Left cardiac atrium (tissue), 4 donors: ENCODE measurements around the gene MRPL53. TPM values are rescaled to one million over a fixed set of nuclear protein-coding genes. Genes with fewer than 3 reads are reported as not detected.
"Not testable (repeated sequence)": the region's sequence is repeated elsewhere in the genome, so short reads cannot be mapped to it uniquely, and the experiment has no call there.

Experiments
- ATAC-seq, 2 donors: fragments of 200-7000 bp; cut with Tn5 transposase; one replicate each; pipeline ENCODE4 v1.9.1; 2020; ENCODE audit warnings: mild to moderate bottlenecking in 2 of 2, moderate library complexity in 2 of 2
- DNase-seq: peaks from one replicate; pipeline ENCODE4 v3.0.0-alpha.2; 2020
- intact Hi-C, 2 donors: fragments of 100-400 bp; cut with DNase I; formaldehyde crosslinking; loops; one replicate each; pipeline versions ENCODE4 v1.14.1 to v1.15.1; 2022 to 2023
- total RNA-seq, 2 donors: library from RNA; stranded (reverse); fragmentation: NEBNext Ultra II Directional; extraction: Animal tissue kit (Norgen Biotek cat#: 25700); gene quantifications; one replicate each; pipeline ENCODE4 v1.2.1, GENCODE V29; 2021
- donor health status: DM: no; HTN: yes; CAD: no.
- donor health status: DM: no; HTN: yes; CAD: no; lungs with severe emphysema.
- donor health status: DM: yes; HTN: yes; CAD: no.
- donor health status: Dilated cardiomyopathy.

Gene MRPL53
- total RNA-seq, 2 donors from 2014 or later = 110 to 127 TPM

DNA sequence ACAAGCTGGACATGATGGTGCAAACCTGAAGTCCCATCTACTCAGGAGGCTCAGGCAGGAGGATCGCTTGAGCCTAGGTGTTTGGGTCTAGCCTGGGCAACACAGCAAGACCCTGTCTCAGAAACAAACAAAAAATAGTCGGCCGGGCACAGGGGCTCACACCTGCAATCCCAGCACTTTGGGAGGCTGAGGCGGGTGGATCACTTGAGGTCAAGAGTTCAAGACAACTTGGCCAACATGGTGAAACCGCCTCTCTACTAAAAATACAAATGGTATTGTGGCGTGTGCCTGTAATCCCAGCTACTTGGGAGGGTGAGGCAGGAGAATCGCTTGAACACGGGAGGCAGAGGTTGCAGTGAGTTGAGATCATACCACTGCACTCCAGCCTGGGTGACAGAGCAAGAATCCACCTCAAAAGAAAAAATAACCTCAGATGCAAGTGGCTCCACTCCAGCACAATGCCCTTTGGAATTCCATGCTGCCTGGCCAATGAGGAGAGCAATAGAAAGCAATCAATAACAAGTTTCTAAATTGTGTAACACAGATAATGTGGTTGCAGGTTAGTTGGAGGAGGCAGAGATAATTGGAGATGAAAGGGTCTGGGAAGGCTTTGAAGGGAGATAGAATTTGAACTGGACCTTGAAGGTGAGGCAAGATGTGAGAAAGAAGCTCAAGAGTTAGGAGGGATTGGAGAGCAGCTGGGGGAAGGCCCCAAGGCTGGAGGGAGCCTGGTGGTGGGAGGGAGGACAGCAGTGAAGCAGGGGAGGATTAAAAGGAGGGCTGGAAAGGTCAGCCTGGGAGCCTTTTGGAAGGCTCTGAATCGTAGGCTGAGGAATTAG is 16.4 kb upstream of the MRPL53 start:
- intact Hi-C loops = loop anchor here in 1 of 2 donors (10.0 kb wide), 1 partner anchor 96 kb away; no protein-coding TSS in a partner anchor
- DNase-seq = no peak
- ATAC-seq = no peak

DNA sequence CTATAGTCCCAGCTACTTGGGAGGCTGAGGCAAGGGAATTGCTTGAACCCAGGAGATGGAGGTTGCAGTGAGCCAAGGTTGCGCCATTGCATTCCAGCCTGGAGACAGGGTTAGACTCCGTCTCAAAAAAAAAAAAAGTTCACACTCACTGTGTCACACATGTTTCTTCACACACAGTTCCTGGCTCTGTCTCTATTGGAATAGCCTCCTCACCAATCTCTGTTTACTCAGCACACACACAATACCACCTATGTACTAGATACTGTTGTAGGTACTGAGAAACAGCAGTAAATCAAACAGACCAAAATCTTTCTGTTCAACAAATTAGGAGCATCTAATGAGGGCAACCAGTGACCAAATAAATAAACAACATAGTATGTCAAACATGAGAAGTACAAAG is 13.7 kb upstream of the MRPL53 start:
- DNase-seq (no peak), ATAC-seq (no peak)
- intact Hi-C loops = loop anchor here in 1 of 2 donors (10.0 kb wide), 1 partner anchor 99 kb away; no protein-coding TSS in a partner anchor

DNA sequence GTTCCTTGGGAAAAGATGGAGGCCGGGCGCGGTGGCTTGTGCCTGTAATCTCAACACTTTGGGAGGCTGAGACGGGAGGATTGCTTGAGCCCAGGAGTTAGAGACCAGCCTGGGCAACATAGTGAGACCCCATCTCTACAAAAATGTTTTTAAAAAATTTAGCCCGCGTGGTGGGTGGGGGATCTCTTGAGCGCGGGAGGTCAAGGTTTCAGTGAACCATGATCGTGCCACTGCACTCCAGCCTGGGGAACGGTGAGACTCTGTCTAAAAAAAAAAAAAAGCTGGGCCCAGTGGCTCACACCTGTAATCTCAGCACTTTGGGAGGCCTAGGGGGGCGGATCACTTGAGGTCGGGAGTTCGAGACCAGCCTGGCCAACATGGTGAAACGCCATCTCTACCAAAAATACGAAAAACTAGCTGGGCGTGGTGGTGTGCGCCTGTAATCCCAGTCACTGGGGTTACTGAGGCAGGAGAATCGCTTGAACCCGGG is 11.2 kb upstream of the MRPL53 start:
- intact Hi-C loops = loop anchor here (2.0 to 10.0 kb wide), 2 partner anchors 101 to 103 kb away; no protein-coding TSS in a partner anchor
- not testable (repeated sequence) for ATAC-seq, DNase-seq

DNA sequence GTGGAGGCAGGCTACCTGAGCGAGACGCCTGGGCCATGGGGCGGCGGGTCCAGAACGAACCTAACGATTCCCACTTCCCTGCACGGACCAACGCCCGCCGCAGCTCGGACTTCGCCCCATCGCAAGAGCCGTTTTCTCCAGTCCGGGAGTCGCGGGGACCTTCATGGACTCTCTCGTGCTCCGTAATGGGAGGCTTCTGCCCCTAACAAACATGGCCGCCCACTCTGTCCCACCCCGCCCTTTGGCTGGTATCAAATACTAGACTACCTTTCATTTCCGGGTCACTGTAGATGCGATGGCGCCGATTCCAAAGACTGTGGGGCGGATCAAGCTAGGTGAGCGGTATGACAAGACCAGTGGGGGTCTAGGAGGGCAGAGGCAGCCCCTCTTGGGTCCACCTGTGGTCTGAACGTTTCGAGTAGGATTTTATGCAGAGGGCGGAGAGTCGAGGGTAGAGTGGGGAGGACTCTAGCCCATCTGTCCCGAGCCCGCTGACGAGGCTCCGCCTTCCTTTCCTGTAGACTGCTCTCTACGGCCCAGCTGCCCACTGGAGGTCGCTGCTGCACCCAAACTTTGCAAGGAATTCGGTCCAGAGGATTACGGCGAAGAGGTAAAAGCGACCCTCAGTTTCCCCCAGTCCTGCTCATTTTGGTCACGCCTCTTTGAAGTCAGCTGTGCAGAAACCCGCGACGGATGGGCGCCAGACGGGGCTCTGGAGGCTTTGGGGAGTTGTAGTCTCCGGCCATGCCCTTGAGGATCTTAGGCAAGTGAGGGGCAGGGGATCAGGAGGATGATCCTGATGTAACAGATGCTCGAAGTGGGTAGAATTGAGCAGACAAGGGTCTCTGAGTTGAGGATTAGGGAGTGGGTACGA is 10.6 kb upstream of the MRPL53 start, which contains the start of the genes CCDC142 and TTC31:
TSS of gene CCDC142 (minus strand) at position 198 of the 874 bp plus-strand sequence. CDS start at position 37, 161 bp downstream.
TSS of gene TTC31 (plus strand) at position 281 of the 874 bp plus-strand sequence. CDS start at position 296, 15 bp downstream.
- ATAC-seq (peak; percentile 98 to 99), DNase-seq (peak; percentile 97)
- intact Hi-C loops = loop anchor here (2.0 to 10.0 kb wide), 2 partner anchors 102 to 104 kb away; no protein-coding TSS in a partner anchor

DNA sequence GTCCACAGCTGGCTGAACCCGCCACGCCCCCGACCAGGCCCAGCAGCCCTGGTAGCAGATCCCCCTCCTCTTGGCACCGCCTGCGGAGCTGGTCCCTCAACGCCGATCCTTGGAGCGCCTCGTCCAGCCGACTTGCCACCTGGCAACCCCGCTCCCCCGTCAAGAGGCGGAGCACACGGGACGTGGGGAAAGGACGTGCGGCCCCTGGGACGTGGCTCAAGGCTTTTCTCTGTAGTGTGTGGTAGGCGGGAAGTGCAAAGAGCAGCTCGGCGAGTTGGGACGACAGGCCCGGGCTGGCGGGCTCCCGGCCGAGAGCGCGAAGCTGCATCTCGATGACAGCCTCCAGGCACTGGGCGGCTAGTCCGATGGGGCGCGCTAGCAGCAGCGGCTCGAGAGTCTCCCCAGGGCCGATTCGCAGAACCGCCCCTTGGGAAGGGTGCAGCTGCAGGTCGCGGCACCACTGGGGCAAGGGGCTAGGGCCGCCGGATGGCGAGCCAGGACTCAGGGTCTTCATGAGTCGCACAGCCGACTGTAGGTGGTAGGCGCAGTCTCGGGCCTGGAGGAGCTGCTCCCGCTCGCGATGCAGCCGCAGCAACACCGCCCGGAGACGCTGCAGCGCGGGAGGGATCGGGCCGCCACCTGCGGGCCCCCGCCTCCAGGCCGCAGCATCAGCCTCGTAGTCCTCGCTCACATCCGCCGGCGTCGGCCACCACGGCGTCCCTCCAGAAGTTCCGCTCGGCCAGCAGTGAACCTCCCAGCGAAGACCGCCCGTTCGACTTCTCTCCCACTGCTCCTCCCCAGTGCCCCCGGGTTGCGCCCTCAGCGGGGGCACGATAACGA is 9.7 kb upstream of the MRPL53 start:
- DNase-seq (peak; percentile 74), ATAC-seq (peak; percentile 71 to 75)
- intact Hi-C loops = loop anchor here (2.0 to 10.0 kb wide), 2 partner anchors 103 to 105 kb away; no protein-coding TSS in a partner anchor

DNA sequence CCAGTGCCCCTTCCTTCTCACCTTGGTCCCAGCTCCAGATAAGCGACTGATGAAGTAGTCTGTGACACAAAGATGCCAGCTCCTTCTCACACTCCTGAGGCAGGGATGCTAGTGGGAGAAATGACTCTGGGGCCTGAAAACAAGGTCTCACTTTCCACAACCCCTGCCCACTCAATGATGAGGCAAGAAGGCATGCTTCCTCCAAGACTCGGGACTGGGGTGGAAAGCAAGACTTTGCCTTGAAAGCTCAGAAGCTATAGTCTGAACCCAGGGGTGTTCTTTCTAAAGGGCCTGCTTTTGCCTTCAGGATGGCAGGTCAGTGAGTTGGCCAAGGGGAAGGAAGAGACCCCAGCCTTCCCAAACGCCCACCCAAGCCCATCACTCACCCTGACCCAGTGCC is 9.0 kb upstream of the MRPL53 start:
- no peak for ATAC-seq
- DNase-seq = no peak
- intact Hi-C loops = loop anchor here in 1 of 2 donors (10.0 kb wide), 1 partner anchor 103 kb away; no protein-coding TSS in a partner anchor

DNA sequence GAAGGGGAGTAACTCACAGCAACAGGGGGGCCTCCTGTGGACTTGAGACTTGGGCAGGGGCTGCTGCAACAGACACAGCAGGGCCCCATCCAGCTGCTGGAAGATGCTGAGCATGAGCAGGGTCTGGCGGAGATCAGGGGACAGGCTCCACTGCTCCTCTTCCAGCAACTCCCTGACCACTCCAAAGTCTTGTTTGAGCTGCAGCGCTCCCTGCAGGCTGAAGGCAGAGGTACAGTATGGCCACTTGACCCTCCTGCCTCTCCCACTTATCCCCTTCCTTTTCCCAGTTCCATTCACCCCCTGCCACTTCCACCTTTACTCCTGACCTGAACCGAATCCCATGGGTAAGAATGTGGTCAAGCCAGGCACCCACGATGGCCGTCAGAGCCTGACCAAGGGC is 2.4 kb upstream of the MRPL53 start:
- intact Hi-C loops = no loop called here
- ATAC-seq = no peak
- no peak for DNase-seq

DNA sequence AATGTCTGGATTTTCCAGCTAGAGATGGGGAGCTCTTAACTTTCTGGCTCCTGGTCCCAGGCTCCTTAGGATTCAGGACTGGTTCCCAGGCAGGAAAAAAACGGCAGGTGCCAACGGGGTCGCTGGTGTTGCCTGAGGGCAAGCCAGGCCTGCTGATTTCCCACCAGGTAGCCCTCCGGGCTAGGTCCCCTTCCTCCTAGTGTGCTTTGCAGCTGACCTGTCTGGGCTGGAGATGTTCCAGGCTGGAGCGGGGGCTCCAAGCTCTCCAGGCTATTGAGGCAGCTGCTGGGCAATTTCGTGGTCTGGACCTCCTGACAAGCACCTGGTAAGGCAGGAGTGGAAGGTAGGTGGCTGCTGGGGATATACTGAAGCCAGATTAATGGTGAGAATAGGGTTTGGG is 2.0 kb upstream of the MRPL53 start:
- no peak for ATAC-seq
- intact Hi-C loops = no loop called here
- DNase-seq = no peak

DNA sequence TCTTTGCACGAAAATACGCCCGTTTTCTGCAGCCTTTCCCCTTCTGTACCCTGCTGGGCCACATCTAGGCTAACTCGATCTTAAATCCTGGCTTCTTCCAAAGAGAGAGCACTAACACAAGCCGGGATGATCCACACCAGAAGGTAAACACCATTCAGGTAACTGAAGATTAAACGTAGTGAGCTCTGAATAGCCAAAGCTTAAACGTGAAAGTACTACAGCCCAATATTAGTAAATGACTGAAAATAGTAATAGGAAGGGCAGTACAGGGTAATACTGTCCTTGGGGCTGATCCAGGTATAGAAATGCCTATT is 422 bp upstream of the MRPL53 start:
- ATAC-seq (peak in 1 of 2 donors; percentile 9), DNase-seq (no peak)
- intact Hi-C loops = no loop called here

DNA sequence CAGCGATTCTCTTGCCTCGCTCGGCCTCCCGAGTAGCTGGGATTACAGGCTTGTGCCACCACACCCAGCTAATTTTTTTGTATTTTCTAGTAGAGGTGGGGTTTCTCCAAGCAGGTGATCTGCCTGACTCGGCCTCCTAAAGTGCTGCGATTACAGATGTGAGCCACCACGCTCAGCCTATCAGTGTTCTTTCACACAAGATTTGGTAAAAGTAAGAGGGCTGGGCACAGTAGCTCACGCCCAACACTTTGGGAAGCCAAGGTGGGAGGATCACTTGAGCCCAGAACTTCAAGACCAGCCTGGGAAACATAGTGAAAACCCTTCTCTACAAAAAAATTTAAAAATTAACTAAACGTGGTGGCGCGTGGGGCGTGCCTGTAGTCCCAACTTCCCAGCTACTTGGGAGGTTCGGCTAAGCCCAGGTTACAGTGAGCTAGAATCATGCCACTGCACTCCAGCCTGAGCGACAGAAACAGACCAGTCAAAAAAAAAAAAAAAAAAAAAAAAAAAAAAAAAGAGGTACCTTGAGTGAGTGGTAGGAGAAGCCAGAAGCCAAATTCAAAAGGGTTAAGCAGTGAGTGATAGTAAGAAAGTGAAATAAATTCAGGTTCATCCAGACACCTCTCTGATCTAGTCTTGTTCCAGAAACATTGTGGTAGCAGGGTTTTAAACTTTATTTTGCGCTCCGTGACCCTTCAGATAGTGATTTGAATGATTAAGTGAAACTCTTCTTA is 981 bp downstream of the MRPL53 start:
- no peak for DNase-seq
- intact Hi-C loops = no loop called here
- ATAC-seq = no peak

DNA sequence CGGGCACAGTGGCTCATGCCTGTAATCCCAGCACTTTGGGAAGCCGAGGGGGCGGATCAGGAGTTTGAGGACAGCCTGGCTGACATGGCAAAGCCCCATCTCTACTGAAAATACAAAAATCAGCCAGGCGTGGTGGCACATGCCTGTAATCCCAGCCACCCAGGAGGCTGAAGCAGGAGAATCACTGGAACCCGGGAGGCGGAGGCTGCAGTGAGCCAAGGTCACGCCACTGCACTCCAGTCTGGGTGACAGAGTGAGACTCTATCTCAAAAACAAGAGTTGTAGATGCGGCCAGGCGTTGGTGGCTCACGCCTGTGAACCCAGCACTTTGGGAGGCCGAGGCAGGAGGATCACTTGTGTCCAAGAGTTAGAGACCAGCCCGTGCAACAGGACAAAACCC is 1.7 kb downstream of the MRPL53 start:
- intact Hi-C loops, DNase-seq, ATAC-seq: not testable (repeated sequence)

DNA sequence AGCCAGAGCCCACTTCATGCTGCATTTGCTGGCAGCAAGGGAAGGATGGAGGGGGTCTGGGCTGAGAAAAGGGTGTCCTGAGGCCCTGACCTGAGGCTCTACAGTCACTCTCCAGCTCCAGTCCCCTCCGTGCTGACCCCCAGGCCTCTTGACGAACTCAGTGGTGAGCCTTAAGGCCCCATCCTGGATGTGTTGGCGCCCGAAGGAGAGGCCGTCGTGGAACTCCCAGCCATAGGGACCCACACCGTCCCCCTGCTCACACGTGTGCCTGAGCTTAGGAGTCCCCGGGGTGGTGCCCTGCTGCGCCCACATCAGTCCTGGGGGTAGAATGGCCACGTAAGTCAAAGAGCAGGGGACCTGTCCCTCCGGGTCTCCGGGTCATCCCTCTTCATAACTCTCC is 8.1 kb downstream of the MRPL53 start:
- intact Hi-C loops = no loop called here
- ATAC-seq = peak; percentile 5 to 6

DNA sequence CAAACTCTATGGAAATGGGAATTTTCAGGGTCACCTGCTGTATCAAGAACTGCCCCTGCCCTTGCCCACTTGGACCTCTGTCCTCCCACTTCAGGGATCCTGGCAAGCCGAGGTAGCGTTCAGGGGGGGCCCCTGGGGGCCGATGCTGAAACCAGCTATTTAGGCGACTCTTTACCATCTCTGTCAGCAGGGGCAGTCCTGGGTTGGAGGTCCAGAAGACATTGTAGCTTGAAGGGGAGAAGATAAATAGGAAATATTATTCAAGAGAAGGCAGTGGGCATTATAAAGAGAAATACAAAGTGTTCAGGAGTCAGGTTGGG is 9.7 kb downstream of the MRPL53 start:
- intact Hi-C loops = no loop called here
- ATAC-seq (no peak), DNase-seq (no peak)

More for the DNA sequence above, 8.1 kb downstream of the MRPL53 start:
- no peak for DNase-seq

DNA sequence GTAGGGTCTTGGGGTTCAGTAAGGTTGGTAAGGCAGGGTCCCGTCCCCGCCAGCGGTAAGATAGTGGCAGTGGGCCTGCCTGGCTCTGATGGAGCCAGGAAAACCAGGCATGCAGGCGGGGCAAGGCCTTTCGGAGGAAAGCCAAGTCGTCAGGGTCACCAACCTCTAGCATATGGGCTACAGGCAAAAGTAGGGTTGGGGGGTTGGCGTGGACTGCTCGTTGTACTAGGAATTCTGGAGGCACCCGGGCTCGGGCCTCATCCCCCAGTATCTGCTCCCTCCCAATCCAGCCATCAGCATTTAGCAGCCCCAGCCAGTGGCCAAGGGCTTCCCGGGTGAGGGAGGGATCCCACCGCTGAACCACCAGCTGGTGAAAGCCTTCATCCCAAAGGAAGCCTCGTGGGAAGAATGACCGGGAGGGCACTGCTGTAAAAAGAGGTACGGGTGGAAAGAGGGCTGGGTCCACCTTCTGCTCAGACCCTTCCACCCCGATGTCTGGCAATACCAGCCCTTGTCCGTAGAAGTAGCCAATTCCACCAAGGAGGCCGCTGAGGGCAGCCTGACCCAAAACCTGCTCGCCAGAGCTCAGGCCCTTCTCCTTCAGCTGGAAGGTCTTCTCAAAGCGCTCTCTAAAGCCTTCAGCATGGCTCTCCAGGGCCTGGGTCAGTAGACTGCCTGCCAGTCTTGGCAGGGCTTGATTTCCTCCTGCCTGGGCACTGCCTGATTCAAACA is 10.3 kb downstream of the MRPL53 start:
- intact Hi-C loops = no loop called here
- no peak for ATAC-seq
- DNase-seq = no peak

DNA sequence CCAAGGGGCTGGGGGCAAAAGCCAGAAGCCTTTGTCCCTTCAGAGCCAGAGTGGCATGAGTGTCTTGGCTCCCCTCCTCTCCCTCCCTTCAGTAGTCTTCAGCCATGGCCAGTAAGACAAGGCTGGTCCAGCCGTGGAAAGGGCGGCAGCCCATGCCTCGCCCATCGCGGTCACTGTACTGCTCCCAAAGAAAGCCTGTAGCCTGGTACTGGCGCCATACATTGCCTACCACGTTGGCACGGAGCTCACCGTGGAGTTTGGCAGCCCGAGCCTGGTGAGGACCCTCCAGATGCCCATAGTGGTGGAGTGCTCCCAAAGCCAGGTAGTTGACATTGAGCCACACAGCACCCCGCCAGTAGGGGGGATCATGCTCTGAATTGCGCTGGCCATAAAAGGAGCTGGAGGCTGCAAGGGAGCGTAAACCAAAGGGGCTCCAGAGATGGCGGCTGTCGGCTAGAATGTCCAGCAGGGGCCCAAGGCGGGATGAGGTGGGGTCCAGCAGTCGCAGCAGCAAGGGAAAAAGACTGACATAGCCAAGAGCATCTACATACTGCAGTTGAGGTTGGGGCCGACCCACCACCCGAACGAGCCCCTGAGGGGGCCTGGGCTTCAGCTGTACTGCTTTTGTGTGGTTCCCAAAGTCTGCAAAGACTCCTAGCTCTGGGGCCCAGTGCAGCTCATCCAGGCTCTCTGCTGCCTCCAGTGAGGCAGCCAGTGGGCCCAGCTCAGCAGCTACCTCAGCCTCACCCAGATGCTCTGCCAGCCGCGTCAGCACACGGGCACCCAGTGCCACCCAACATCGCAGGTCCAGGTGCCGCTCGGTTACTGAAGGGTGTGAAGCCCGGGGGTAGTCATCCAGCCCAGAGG is 11.1 kb downstream of the MRPL53 start:
- DNase-seq (no peak), ATAC-seq (no peak)

DNA sequence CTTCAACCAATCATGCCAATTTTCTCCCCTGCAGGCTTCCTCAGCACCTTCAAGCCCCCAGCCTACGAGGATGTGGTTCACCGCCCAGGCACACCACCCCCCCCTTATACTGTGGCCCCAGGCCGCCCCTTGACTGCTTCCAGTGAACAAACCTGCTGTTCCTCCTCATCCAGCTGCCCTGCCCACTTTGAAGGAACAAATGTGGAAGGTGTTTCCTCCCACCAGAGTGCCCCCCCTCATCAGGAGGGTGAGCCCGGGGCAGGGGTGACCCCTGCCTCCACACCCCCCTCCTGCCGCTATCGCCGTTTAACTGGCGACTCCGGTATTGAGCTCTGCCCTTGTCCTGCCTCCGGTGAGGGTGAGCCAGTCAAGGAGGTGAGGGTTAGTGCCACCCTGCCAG is 12.3 kb downstream of the MRPL53 start:
- intact Hi-C loops = not testable (repeated sequence)

More for the DNA sequence above, 11.1 kb downstream of the MRPL53 start:
- intact Hi-C loops = no loop called here

More for the DNA sequence above, 12.3 kb downstream of the MRPL53 start:
- DNase-seq, ATAC-seq: not testable (repeated sequence)
